ENCODE measurements around the gene MTRF1.

Gene MTRF1

GRCh38 chr13:41263261-41263971, at the start of gene MTRF1:
TSS of gene MTRF1 (minus strand) at chr13:41263576. CDS start at chr13:41260907, 2,669 bp downstream.
- Histone ChIP-seq H3K4me3 (ENCODE audit: low read depth, low read length) (peak within 1 kb of the TSS; percentile 85), H3K27me3 (replicated peaks) (no peaks in the 10 kb centered on the region), H3K36me3 (replicated peaks) (no peaks in the 10 kb centered on the region), H3K27ac (peak within 1 kb of the TSS; percentile 42)
- peak; percentile 74 for DNase-seq
- in situ Hi-C loops (cut with HindIII; ENCODE audit: low pct_ligation_motif_present, low sequenced_read_pairs) = no loop called here
- no peak for TF ChIP-seq CTCF (IDR thresholded peaks at IDR 0.05; ENCODE audit: low read depth, low read length, missing control alignments)

GRCh38 chr13:41313117-41313516, 49.7 kb upstream of the MTRF1 start:
- DNase-seq = no peak
- TF ChIP-seq CTCF (IDR thresholded peaks at IDR 0.05; ENCODE audit: low read depth, low read length, missing control alignments) = no peak
- in situ Hi-C loops (cut with HindIII; ENCODE audit: low pct_ligation_motif_present, low sequenced_read_pairs) = no loop called here
- Histone ChIP-seq H3K27ac (no peak overlapping the region), H3K27me3 (replicated peaks) (no peaks in the 10 kb centered on the region), H3K36me3 (replicated peaks) (no peaks in the 10 kb centered on the region), H3K4me3 (ENCODE audit: low read depth, low read length) (no peak overlapping the region)

- TF ChIP-seq CTCF (IDR thresholded peaks at IDR 0.05; ENCODE audit: low read depth, low read length, missing control alignments) = no peak
- Histone ChIP-seq H3K4me3 (ENCODE audit: low read depth, low read length) (peak overlapping the region; percentile 93), H3K27ac (peak overlapping the region; percentile 36), H3K27me3 (replicated peaks) (no peaks in the 10 kb centered on the region), H3K36me3 (replicated peaks) (no peaks in the 10 kb centered on the region)
- DNase-seq = peak; percentile 12
- in situ Hi-C loops (cut with HindIII; ENCODE audit: low pct_ligation_motif_present, low sequenced_read_pairs) = no loop called here
Observed at GRCh38 chr13:41312176-41312500, 48.8 kb upstream of the MTRF1 start.

GRCh38 chr13:41311406-41312175, 48.2 kb upstream of the MTRF1 start:
- no peak for TF ChIP-seq CTCF (IDR thresholded peaks at IDR 0.05; ENCODE audit: low read depth, low read length, missing control alignments)
- in situ Hi-C loops (cut with HindIII; ENCODE audit: low pct_ligation_motif_present, low sequenced_read_pairs) = no loop called here
- Histone ChIP-seq H3K27ac (peak overlapping the region; percentile 36), H3K27me3 (replicated peaks) (no peaks in the 10 kb centered on the region), H3K36me3 (replicated peaks) (no peaks in the 10 kb centered on the region), H3K4me3 (ENCODE audit: low read depth, low read length) (peak overlapping the region; percentile 93)
- peak; percentile 5 for DNase-seq

GRCh38 chr13:41310963-41311405, 47.6 kb upstream of the MTRF1 start, which contains the start of gene NAA16:
TSS of gene NAA16 (plus strand) at chr13:41311267. CDS start at chr13:41311529, 262 bp downstream.
- TF ChIP-seq CTCF (IDR thresholded peaks at IDR 0.05; ENCODE audit: low read depth, low read length, missing control alignments) = no peak
- in situ Hi-C loops (cut with HindIII; ENCODE audit: low pct_ligation_motif_present, low sequenced_read_pairs) = no loop called here
- peak; percentile 90 for DNase-seq
- Histone ChIP-seq H3K36me3 (replicated peaks) (no peaks in the 10 kb centered on the region), H3K4me3 (ENCODE audit: low read depth, low read length) (peak within 1 kb of the TSS; percentile 93), H3K27ac (peak within 1 kb of the TSS; percentile 36), H3K27me3 (replicated peaks) (no peaks in the 10 kb centered on the region)

All from brain microvascular endothelial cell (primary cell).